ENCODE measurements around the gene PPP1R2.

PPP1R2 gene

GRCh38 chr3:195466251-195466650 is 76.9 kb downstream of the PPP1R2 start:
- DNase-seq (ENCODE audit: low read depth), result no peak
- no peak overlapping the region for H3K4me3 ChIP-seq (ENCODE audit: low read length)
- no peak for TF ChIP-seq CTCF (IDR thresholded peaks at IDR 0.05; ENCODE audit: insufficient read depth, low read depth, low read length, missing control alignments)
